Endothelial cell of umbilical vein (primary cell): ENCODE measurements around the gene CRELD2. TPM values are rescaled to one million over a fixed set of nuclear protein-coding genes. Genes with fewer than 3 reads are reported as not detected.

Source experiments
- BruUV-seq: library from RNA; stranded (reverse); fragments of 400-500 nt; replicated peaks from 2 replicates; lab custom pipeline; 2021; lab: Mats Ljungman, UMichigan
- CTCF ChIA-PET: fragments of 300-600, 350-600 bp; sonication (Branson Sonifier 250); formaldehyde crosslinking; loops from one replicate; lab custom pipeline; 2021; ENCODE audit warnings: antibody characterized with exemption, inconsistent platforms; lab: Charles Lee
- POLR2A ChIA-PET: fragments of 300-600, 350-600 bp; sonication (Branson Sonifier 250); formaldehyde crosslinking; loops from one replicate; lab custom pipeline; 2021; ENCODE audit warnings: antibody characterized with exemption, inconsistent platforms; lab: Charles Lee
- DNase-seq: peaks from one replicate; pipeline ENCODE4 v3.0.0-alpha.2; 2011; ENCODE audit warnings: low read depth, low spot score
- FAIRE-seq: peaks from 2 replicates; lab custom pipeline; 2011; peaks lifted over from hg19 to GRCh38; lab: Jason Lieb, UNC
- H2AFZ ChIP-seq: 2 replicates; pipeline ENCODE4 v1.6.0; 2012; ENCODE audit warnings: low read depth, low read length, control low read depth, inconsistent platforms
- H3K27ac ChIP-seq: 2 replicates; pipeline ENCODE4 v1.5.1; 2011; ENCODE audit warnings: low read depth, mild to moderate bottlenecking, control low read depth, low read length, moderate library complexity; ENCODE audit not compliant: insufficient read depth
- H3K27me3 ChIP-seq, 2 experiments: 2 replicates each; pipeline versions ENCODE4 v1.6.0 to v1.6.1; 2011; ENCODE audit warnings: low read length in 2 of 2, mixed read lengths in 1 of 2; ENCODE audit not compliant: control insufficient read depth in 2 of 2, insufficient read depth in 2 of 2
- H3K36me3 ChIP-seq, 2 experiments: 2 replicates in 1 of 2; 3 replicates in 1 of 2; pipeline ENCODE4 v1.5.1; 2011; ENCODE audit warnings: low read length in 2 of 2, mild to moderate bottlenecking in 1 of 2, moderate library complexity in 1 of 2; ENCODE audit not compliant: control insufficient read depth in 2 of 2, insufficient read depth in 2 of 2; ENCODE audit errors: extremely low read depth in 1 of 2
- H3K4me1 ChIP-seq: 3 replicates; pipeline ENCODE4 v1.5.1; 2011; ENCODE audit warnings: mild to moderate bottlenecking, low read length; ENCODE audit not compliant: control insufficient read depth, insufficient read depth; ENCODE audit errors: extremely low read depth
- H3K4me2 ChIP-seq: 2 replicates; pipeline ENCODE4 v1.6.1; 2011; ENCODE audit warnings: low read length, control low read depth, mixed read lengths; ENCODE audit not compliant: insufficient read depth
- H3K4me3 ChIP-seq, 3 experiments: fragments of 200-600 bp in 1 of 3; sonication (generic), shearing (Covaris generic) in 1 of 3; replicated peaks in 1 of 3; 2 replicates each; pipeline ENCODE4 v1.5.1; 2011 to 2016; ENCODE audit warnings: control low read depth in 3 of 3, low read length in 3 of 3, mild to moderate bottlenecking in 2 of 3, inconsistent platforms in 1 of 3, low read depth in 1 of 3, moderate library complexity in 1 of 3; ENCODE audit not compliant: insufficient read depth in 1 of 3
- H3K79me2 ChIP-seq: 2 replicates; pipeline ENCODE4 v1.6.0; 2012; ENCODE audit warnings: low read length, inconsistent platforms; ENCODE audit not compliant: control insufficient read depth, insufficient read depth
- H3K9ac ChIP-seq: replicated peaks from 2 replicates; pipeline ENCODE3; 2011; ENCODE audit warnings: low read length, control low read depth; ENCODE audit not compliant: insufficient read depth; ENCODE audit errors: extremely low read depth
- H3K9me1 ChIP-seq: replicated peaks from 3 replicates; pipeline ENCODE4 v1.6.0; 2011; ENCODE audit warnings: mild to moderate bottlenecking, low read length; ENCODE audit not compliant: control insufficient read depth, insufficient read depth; ENCODE audit errors: extremely low read depth
- H3K9me3 ChIP-seq: replicated peaks from 2 replicates; pipeline ENCODE4 v1.5.1; 2012; ENCODE audit warnings: low read length, inconsistent platforms; ENCODE audit not compliant: control insufficient read depth, insufficient read depth
- H4K20me1 ChIP-seq: replicated peaks from 2 replicates; pipeline ENCODE3; 2011; ENCODE audit warnings: mild to moderate bottlenecking, low read length; ENCODE audit not compliant: control insufficient read depth, insufficient read depth; ENCODE audit errors: extremely low read depth
- CTCF ChIP-seq, 2 donors: IDR thresholded peaks; 1 replicate in 1 of 2; 2 replicates in 1 of 2; pipeline ENCODE4 v1.5.1; 2011; ENCODE audit warnings: low read length in 2 of 2, mild to moderate bottlenecking in 2 of 2, moderate library complexity in 2 of 2, control low read depth in 1 of 2, inconsistent platforms in 1 of 2, low read depth in 1 of 2; ENCODE audit not compliant: insufficient read depth in 1 of 2; ENCODE audit errors: extremely low read depth in 1 of 2
- EZH2 ChIP-seq: IDR thresholded peaks from 2 replicates; pipeline ENCODE4 v1.6.1; 2012; ENCODE audit warnings: borderline replicate concordance, low read depth, mild to moderate bottlenecking, moderate library complexity, low read length, inconsistent platforms; ENCODE audit not compliant: severe bottlenecking
- FOS ChIP-seq: IDR thresholded peaks from 2 replicates; pipeline ENCODE4 v1.6.1; 2011; ENCODE audit warnings: mild to moderate bottlenecking, low read length, moderate library complexity, borderline replicate concordance; ENCODE audit not compliant: insufficient read depth
- GATA2 ChIP-seq: IDR thresholded peaks from 2 replicates; pipeline ENCODE4 v1.7.0; 2011; ENCODE audit warnings: low read depth, mild to moderate bottlenecking, moderate library complexity, mixed read lengths, low read length; ENCODE audit not compliant: insufficient read length, insufficient read depth
- JUN ChIP-seq: IDR thresholded peaks from 2 replicates; pipeline ENCODE4 v1.6.1; 2011; ENCODE audit warnings: borderline replicate concordance, low read depth; ENCODE audit not compliant: insufficient read length, insufficient read depth
- MAX ChIP-seq: IDR thresholded peaks from 2 replicates; pipeline ENCODE4 v1.6.1; 2011; ENCODE audit not compliant: insufficient read depth, insufficient read length
- MYC ChIP-seq: IDR thresholded peaks from one replicate; pipeline ENCODE4 v1.6.1; 2011; ENCODE audit warnings: mild to moderate bottlenecking, low read depth, low read length
- POLR2A ChIP-seq: IDR thresholded peaks from 2 replicates; pipeline ENCODE4 v1.6.1; 2012; ENCODE audit warnings: low read depth, mild to moderate bottlenecking, control low read depth, low read length
- POLR2AphosphoS5 ChIP-seq: IDR thresholded peaks from 2 replicates; pipeline ENCODE4 v1.6.1; 2012; ENCODE audit warnings: low read depth, mild to moderate bottlenecking, control low read depth, low read length, moderate library complexity; ENCODE audit not compliant: insufficient read depth
- dilution Hi-C: fragments of 300-500 bp; cut with MboI; formaldehyde crosslinking; loops from one replicate; pipeline ENCODE4 v1.15.0; 2019; ENCODE audit warnings: low sequenced_read_pairs; ENCODE audit not compliant: extremely low pct_ligation_motif_present
- intact Hi-C: fragments of 100-400 bp; cut with micrococcal nuclease; formaldehyde crosslinking; loops from one replicate; pipeline ENCODE4 v1.10.0; 2022
- polyA plus RNA-seq, 4 experiments: library from polyadenylated mRNA; depleted of rRNA in 3 of 4; stranded (reverse) in 3 of 4; unstranded in 1 of 4; fragments of >200 nt; gene quantifications; 2 replicates each; pipeline versions ENCODE4 v1.2.1 to v1.2.3, GENCODE V29; 2011 to 2012; ENCODE audit warnings: missing spikeins in 1 of 4
- total RNA-seq: library from RNA; stranded (reverse); gene quantifications from 2 replicates; pipeline ENCODE4 v1.2.3, GENCODE V29; 2021

Gene CRELD2
- total and polyA plus RNA-seq, 2 donors (not counting 3 experiments of a cell fraction or from before 2014, with no cell fraction given): 71.0 to 86.3 TPM

- Histone ChIP-seq H3K9ac (no peak overlapping the region), H3K9me3 (no peaks in the 10 kb centered on the region), H3K79me2 (peaks cover 8% of the 10 kb centered on the region), H3K36me3 (no peaks in the 10 kb centered on the region), H4K20me1 (no peaks in the 10 kb centered on the region), H2AFZ (no peak overlapping the region), H3K4me3 (no peak overlapping the region), H3K4me2 (no peak overlapping the region), H3K27ac (no peak overlapping the region), H3K4me1 (peaks cover 22% of the 10 kb centered on the region), H3K27me3 (no peaks in the 10 kb centered on the region), H3K9me1 (no peaks in the 10 kb centered on the region)
- POLR2A ChIA-PET: no interaction called here
- intact Hi-C loops (no loop called here), dilution Hi-C loops (no loop called here)
- TF ChIP-seq MAX (no peak), FOS (no peak), POLR2A (no peak), JUN (no peak), GATA2 (no peak), POLR2AphosphoS5 (no peak), CTCF (IDR thresholded peaks at IDR 0.05; ENCODE audit: extremely low read depth in 1 of 2, insufficient read depth in 1 of 2, low read depth in 1 of 2, low read length in 2 of 2) (no peak), MYC (no peak), EZH2 (no peak)
- FAIRE-seq (no peak), DNase-seq (no peak)
- BruUV-seq: no TSS peak
- CTCF ChIA-PET: interaction anchor here (2.0 kb wide), 1 partner anchor 27 kb away, joined by 6 read pairs; no protein-coding TSS in a partner anchor
These were observed 38.0 kb downstream of the CRELD2 start for GRCh38 chr22:49956418-49956770.
